SKM-1 treated with dmso at 0.1 percent for 144 hours (cell line): ENCODE results near the gene NBPF6.
"Not testable (repeated sequence)": the region's sequence is repeated elsewhere in the genome, so short reads cannot be mapped to it uniquely, and the experiment has no call there.

Experiments used
- DNase-seq: peaks from one replicate; lab custom pipeline; 2025; ENCODE audit not compliant: unreplicated experiment; lab: John Stamatoyannopoulos, UW

Gene NBPF6

GRCh38 chr1:108450043-108450442 is at the start of gene NBPF6:
TSS of gene NBPF6 (plus strand) at chr1:108450343. CDS start at chr1:108450602, 259 bp downstream.
- DNase-seq, result not testable (repeated sequence)

GRCh38 chr1:108411098-108411833 is 38.9 kb upstream of the NBPF6 start:
- not testable (repeated sequence) for DNase-seq

DNA sequence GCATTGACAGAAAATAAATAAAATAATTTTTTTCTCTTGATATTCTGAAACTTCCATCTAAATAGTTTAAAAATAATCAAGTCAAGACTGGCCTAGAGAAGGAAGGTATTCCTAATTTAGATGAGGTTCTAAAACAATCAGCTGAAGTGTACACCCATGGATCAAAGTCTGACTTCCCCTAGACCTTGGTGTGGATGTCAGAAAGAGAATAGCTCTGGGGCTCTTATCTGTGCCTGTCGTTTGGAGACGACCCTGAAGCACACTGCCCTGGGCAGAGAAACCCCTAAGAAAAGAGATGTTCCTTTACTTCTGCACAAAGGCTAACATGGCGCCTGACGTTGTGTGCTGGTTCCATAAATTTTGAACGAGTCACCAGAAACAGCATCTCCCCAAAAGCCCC is 30.0 kb upstream of the NBPF6 start:
- not testable (repeated sequence) for DNase-seq

- not testable (repeated sequence) for DNase-seq
Observed at GRCh38 chr1:108421061-108421916, 28.9 kb upstream of the NBPF6 start.

DNA sequence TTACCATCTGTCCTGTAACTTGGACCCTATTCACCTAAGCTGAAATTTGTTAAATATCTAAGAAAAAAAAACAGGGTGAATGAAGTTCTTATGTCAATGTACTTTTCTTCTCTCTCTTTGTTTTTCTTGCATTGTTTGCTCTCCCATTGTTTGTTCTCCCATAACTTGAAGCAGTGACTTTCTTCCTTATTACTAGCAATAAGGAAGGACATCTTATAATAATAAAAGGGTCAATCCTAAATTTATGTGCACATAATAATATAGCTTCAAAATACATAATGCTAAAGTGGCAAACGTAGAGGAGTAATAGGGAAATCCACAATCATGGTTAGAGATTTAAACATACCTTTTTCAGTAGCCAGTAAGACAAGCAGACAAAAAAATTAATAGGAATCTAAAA is 23.3 kb upstream of the NBPF6 start:
- not testable (repeated sequence) for DNase-seq

- DNase-seq, result not testable (repeated sequence)
Observed at GRCh38 chr1:108432002-108432401, 18.1 kb upstream of the NBPF6 start.

- DNase-seq, result not testable (repeated sequence)
Observed at GRCh38 chr1:108433404-108433803, 16.7 kb upstream of the NBPF6 start.

DNA sequence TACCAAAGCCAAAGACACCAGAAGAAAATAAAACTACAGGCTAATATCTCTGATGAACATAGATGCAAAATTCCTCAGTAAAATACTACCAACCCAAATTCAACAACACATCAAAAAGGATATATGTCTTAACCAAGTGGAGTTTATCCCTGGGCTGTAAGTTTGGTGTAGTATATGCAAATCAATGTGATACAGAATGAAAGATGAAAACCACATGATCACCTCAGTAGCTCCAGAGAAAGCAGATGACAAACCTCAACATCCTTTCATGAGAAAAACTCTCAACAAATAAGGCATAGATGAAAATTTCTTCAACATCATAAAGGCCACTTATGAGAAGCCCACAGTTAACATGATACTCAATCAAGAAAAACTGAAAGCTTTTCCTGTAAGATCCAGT is 11.6 kb upstream of the NBPF6 start:
- DNase-seq, result not testable (repeated sequence)

DNA sequence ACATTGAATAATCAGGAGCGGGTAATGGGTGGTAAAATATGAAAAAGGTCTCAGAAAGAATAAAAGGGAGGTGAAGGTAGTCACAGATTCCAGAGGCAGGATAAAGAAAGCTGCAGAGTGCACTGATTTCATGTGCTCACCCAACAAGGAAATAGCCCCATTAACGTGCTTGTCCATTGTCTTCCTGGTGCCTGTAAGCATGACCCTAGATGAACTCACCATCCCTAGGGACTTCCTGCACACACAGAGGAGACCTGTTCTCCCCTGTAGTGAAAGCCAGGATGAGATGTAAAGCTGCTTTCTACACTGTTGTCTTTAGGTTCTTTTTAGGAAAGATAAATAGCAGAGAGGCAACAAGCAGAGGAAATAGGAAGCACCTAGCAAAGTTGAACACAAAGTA is 4.4 kb downstream of the NBPF6 start:
- not testable (repeated sequence) for DNase-seq

DNA sequence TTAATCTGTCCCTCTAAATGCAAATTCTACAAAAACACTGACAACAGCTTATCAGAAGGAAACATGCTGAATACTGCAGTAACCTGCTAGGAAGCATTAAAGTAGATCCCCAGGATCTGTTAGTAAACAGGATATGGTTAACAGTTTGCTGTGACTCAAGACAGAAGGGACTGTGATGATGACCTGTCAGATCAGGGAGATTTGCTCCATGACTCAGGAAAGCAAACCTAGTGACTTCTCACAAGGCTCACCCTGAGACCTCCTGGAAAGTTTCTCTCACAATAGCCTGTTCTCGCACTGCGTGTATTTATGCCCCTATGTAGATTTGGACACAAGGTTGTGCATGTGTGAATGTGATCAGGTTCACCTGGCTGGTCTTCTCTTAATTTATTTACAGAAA is 8.5 kb downstream of the NBPF6 start:
- DNase-seq, result not testable (repeated sequence)

DNA sequence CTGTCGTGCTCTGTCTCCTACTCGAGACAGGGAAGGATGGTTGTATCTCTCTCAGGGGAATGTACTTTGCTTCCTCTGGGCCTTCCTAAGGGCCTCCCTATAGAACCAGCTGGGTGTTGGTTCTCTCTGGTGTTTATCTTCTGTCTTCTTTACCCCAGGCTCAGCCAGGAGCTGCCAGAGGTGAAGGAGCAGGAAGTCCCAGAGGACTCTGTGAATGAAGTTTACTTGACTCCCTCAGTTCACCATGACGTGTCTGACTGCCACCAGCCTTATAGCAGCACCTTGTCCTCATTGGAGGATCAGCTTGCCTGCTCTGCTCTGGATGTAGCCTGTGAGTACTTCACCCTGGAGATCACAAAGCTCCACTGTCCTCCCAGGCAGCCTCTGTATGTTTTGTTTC is 11.6 kb downstream of the NBPF6 start:
- not testable (repeated sequence) for DNase-seq

GRCh38 chr1:108463962-108464361 is 13.8 kb downstream of the NBPF6 start:
- not testable (repeated sequence) for DNase-seq

DNA sequence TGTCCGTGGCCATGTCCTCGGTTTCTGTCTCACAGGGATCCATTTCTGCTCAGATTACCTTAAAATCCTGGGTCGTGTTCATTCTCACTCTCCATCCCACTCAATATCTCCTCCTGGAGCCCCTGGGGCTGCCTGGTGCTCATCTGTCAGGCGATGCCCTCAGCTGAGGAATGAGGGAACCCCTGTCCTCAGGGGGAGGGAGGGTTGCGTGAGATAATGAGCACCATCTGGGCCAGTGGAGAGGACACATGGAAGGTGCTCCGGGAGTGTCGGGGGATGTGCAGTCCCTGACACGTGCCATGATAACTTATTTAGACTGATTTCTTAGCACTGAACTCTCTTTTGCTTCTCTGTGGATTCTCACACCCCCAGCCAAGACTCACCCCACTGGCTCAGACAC is 16.0 kb downstream of the NBPF6 start:
- DNase-seq, result not testable (repeated sequence)

DNA sequence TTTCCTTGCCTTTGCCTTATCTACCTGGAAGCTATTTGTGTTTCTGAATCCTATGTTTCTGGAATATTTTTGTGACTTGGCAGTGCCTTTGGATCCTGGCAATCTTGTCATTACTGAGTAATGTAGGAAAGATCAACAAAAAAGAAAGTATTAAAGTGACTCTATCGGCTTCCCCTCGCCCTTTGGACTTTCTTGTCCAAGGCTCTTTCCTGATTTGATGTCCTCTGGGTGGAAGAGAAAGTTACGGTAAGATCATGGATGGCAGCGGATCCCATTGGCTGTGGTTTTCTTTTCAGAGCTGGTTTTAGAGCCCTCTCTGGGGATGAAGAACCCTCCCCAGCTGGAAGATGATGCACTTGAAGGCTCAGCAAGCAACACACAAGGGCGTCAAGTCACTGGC is 17.0 kb downstream of the NBPF6 start:
- DNase-seq, result not testable (repeated sequence)

DNA sequence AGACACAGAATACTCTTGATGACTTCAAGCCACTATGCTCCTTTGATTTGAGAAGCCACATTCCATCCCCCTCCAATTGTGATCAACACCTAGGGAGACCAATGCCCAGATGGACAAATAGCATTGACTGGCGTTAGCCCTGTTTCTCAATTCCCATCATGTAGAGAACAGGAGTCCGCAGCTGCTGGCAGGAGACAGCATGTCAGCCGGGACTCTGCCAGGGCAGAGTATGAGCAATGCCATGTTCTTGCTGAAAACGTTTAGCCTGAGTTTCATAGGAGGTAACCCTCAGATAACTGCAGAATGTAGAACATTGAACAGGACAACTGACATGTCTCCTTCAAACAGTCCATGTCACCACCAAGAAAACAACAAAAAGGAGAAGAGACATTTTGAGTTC is 20.6 kb downstream of the NBPF6 start:
- not testable (repeated sequence) for DNase-seq

DNA sequence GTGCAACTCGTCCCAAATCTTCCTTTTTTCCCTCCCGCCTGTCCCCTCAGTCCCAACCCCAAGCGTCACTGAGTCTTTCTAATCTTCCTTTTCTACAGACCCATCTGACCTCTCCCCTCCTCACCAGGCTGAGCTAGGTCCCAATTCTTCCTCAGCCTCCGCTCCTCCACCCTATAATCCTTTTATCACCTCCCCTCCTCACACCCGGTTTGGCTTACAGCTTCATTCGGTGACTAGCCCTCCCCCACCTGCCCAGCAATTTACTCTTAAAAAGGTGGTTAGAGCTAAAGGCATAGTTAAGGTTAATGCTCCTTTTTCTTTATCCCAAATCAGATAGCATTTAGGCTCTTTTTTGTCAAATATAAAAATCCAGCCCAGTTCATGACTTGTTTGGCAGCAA is 24.4 kb downstream of the NBPF6 start:
- not testable (repeated sequence) for DNase-seq

GRCh38 chr1:108478429-108479015 is 28.4 kb downstream of the NBPF6 start:
- no peak for DNase-seq

GRCh38 chr1:108482708-108483107 is 32.6 kb downstream of the NBPF6 start:
- DNase-seq, result no peak

DNA sequence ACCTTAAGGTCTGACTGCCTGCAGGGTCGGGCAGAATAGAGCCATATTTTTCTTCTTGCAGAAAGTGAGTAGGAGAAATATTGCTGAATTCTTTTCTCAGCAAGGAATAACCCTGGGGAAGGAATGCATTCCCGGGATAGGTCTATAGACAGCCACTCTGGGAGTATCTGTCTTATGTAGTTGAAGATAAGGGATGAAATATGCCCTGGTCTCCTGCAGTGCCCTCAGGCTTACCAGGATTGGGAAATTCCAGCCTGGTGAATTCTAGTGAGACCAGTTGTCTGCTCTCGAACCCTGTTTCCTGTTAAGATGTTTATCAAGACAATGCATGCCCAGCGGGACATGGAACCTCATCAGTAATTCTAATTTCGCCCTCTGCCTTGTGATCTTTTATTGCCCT is 35.8 kb downstream of the NBPF6 start:
- DNase-seq, result not testable (repeated sequence)

DNA sequence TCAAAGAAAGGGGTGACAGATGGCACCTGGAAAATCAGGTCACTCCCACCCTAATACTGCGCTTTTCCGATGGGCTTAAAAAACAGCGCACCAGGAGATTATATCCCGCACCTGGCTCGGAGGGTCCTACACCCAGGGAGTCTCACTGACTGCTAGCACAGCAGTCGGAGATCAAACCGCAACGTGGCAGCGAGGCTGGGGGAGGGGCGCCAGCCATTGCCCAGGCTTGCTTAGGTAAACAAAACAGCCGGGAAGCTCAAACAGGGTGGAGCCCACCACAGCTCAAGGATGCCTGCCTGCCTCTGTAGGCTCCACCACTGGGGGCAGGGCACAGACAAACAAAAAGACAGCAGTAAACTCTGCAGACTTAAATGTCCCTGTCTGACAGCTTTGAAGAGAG is 36.6 kb downstream of the NBPF6 start:
- DNase-seq, result not testable (repeated sequence)

- not testable (repeated sequence) for DNase-seq
Observed at GRCh38 chr1:108495008-108495407, 44.9 kb downstream of the NBPF6 start.

- not testable (repeated sequence) for DNase-seq
Observed at GRCh38 chr1:108496856-108497255, 46.7 kb downstream of the NBPF6 start.
